Stimulated activated CD8-positive, alpha-beta memory T cell treated with anti-CD3 and anti-CD28 coated beads, Interleukin-4, amount 100 ng/mL, for 48 hours (primary cell): ENCODE results near the gene CD44.
A peak's percentile ranks its signal among the peaks of the same experiment; 100 is the strongest.
"Not testable (repeated sequence)": the region's sequence is repeated elsewhere in the genome, so short reads cannot be mapped to it uniquely, and the experiment has no call there.

Experiments used
- DNase-seq: peaks from one replicate; pipeline ENCODE4 v3.0.0-alpha.2; 2020

CD44 gene

GRCh38 chr11:35138943-35139721, at the start of gene CD44:
TSS of gene CD44 (plus strand) at chr11:35139171. CDS start at chr11:35139304, 133 bp downstream.
- peak; percentile 77 for DNase-seq

GRCh38 chr11:35089666-35090065, 49.3 kb upstream of the CD44 start:
- DNase-seq, result no peak

GRCh38 chr11:35090125-35090524, 48.8 kb upstream of the CD44 start:
- DNase-seq, result no peak

GRCh38 chr11:35090991-35091390, 48.0 kb upstream of the CD44 start:
- not testable (repeated sequence) for DNase-seq

- no peak for DNase-seq
These were observed 42.2 kb upstream of the CD44 start for GRCh38 chr11:35096723-35097122.

- DNase-seq, result no peak
These were observed 41.0 kb upstream of the CD44 start for GRCh38 chr11:35097814-35098455.

- DNase-seq, result no peak
These were observed 40.1 kb upstream of the CD44 start for GRCh38 chr11:35098855-35099254.

- no peak for DNase-seq
These were observed 39.5 kb upstream of the CD44 start for GRCh38 chr11:35099278-35100012.

GRCh38 chr11:35100013-35100383, 39.0 kb upstream of the CD44 start:
- DNase-seq, result no peak

GRCh38 chr11:35101223-35101622, 37.7 kb upstream of the CD44 start:
- no peak for DNase-seq

- no peak for DNase-seq
These were observed 36.7 kb upstream of the CD44 start for GRCh38 chr11:35102267-35102666.

- DNase-seq, result no peak
These were observed 35.4 kb upstream of the CD44 start for GRCh38 chr11:35103366-35104208.

GRCh38 chr11:35104655-35105054, 34.3 kb upstream of the CD44 start:
- no peak for DNase-seq

- DNase-seq, result no peak
These were observed 33.5 kb upstream of the CD44 start for GRCh38 chr11:35105319-35106079.

GRCh38 chr11:35106595-35106994, 32.4 kb upstream of the CD44 start:
- no peak for DNase-seq

- DNase-seq, result no peak
These were observed 31.1 kb upstream of the CD44 start for GRCh38 chr11:35107861-35108260.

- DNase-seq, result not testable (repeated sequence)
These were observed 30.6 kb upstream of the CD44 start for GRCh38 chr11:35108336-35108735.

- DNase-seq, result no peak
These were observed 29.9 kb upstream of the CD44 start for GRCh38 chr11:35109041-35109440.

GRCh38 chr11:35109827-35110226, 29.1 kb upstream of the CD44 start:
- no peak for DNase-seq

- DNase-seq, result no peak
These were observed 27.6 kb upstream of the CD44 start for GRCh38 chr11:35111161-35112055.
